D341Med (cell line): ENCODE data around the gene GPRIN1.
A peak's percentile ranks its signal among the peaks of the same experiment; 100 is the strongest.

Experiments used
- DNase-seq: peaks from one replicate; pipeline ENCODE4 v3.0.0; 2012; ENCODE audit warnings: low spot score

Gene GPRIN1

GRCh38 chr5:176643491-176644219 is 33.7 kb upstream of the GPRIN1 start:
- no peak for DNase-seq

GRCh38 chr5:176642675-176643490 is 32.9 kb upstream of the GPRIN1 start:
- DNase-seq = no peak

GRCh38 chr5:176640616-176641015 is 30.7 kb upstream of the GPRIN1 start:
- DNase-seq = no peak

DNA sequence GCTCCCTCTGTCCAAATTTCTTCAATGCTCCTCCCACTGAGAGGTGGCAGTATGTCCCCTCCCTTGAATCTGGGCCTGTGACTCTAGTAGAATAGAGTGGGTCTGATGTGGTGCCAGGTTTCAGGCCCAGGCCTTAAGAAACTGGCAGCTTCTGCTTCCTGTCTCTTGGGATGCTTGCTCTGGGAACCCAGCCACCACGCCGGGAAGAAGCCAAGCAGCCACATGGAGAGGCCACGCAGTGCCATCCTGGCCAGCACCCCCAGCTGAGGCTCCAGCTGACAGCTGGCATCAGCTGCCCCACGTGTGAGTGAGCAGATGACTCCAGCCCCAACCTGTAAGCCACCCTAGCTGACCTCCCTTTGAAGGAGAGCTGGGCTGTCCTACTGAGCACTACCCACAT is 30.0 kb upstream of the GPRIN1 start:
- peak; percentile 60 for DNase-seq

GRCh38 chr5:176639208-176639607 is 29.3 kb upstream of the GPRIN1 start:
- no peak for DNase-seq

DNA sequence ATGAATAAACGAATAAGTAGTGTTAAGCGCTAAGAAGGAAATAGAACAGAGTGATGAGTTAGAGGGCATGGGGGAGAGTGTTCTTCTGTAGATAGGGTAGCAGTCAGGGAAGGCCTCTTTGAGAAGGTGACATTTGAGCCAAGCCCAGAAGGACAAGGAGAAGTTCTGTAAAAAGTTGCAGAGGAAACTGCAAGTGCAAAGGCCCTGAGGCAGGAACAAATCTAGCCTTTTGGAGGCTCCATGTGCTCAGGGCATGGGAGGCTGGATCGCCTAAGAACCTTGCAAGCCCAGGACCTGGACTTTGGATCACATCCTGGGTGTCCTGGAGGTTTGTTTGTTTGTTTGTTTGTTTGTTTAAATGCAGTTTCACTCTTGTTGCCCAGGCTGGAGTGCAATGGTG is 28.5 kb upstream of the GPRIN1 start:
- no peak for DNase-seq

- no peak for DNase-seq
Measured at GRCh38 chr5:176637556-176637955, 27.6 kb upstream of the GPRIN1 start.

DNA sequence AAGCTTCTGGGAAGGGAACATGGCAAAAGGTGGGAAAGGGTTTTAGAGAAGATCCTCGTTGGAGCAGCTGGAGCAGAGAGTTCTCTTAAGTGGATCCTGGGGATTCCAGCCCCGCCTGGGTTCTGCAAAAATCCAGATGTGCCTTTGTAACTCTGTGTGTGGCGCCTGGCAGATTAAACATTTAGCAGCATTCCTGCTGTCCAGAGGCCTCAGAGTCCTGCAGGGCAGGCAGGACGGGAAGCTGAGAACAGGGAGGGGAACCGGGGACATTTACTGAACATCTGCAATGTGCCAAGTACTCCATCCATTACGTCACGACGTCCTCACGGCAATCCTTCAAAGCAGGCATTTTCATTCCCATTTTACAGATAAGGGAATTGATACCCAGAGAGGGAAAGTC is 26.5 kb upstream of the GPRIN1 start:
- DNase-seq = no peak

- no peak for DNase-seq
Measured at GRCh38 chr5:176633598-176633997, 23.6 kb upstream of the GPRIN1 start.

DNA sequence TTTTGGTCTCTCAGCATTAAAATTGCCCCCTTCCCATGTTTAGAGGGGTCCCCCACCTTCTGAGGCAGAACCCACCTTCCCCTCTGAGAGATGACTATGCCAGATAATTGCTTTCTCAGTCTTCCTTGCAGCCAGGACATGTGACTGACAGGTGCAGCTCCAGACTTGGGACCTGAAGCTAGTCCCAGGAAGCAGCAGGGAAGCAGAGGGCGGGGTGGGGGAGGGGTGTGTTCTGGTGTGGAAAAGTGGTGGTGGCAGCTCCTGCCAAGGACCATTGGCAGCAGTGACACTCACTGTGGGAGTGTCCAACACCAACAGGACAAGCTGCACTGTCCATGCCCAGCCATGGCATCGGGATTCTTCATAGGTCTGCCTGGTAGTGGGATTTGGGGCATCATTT is 22.8 kb upstream of the GPRIN1 start:
- DNase-seq = no peak

- no peak for DNase-seq
Measured at GRCh38 chr5:176631383-176632200, 21.6 kb upstream of the GPRIN1 start.

- no peak for DNase-seq
Measured at GRCh38 chr5:176630681-176631222, 20.8 kb upstream of the GPRIN1 start.

DNA sequence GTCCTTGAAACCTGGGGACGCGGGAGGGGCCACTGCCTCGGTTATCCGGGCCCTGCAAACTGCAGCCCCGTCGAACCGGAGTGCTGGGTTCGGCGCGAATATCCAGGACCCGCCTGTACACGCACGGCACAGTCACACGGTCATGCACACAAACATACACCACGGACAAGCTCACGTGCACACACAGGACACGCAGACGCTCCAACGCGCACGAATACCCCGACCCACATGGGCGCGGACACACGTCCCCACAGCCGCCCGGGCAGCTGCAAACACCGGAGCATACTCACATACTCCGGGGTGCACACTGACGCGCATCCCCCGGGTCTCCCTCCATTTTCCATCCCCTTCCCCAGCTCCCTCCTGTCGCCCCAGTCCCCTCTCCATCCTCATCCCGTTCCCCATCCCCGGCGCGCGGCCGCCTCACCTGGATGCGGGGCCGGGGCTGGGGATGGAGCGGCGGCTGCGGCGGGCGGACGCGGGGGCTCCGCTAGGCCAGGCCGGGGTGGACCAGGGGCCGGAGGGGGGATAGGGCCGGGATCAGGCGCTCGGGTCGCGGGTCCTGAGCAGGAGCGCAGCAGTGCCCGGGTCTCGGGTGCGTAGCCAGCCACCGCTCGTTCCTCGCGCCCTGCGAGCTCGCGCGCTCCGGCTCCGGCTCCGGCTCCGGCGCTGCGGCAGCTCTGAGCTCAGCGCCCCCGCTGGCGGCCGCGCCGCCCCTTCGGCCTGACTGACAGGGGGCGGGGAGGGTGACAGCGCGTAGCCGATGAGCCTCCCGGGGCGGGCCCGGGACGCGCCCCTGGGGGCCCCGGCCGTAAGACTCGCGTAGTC is 20.1 kb upstream of the GPRIN1 start, which contains the start of the genes EIF4E1B and SNCB:
Gene EIF4E1B, plus strand, starts transcription at position 823 of the 828 bp plus-strand sequence. CDS start 12,113 bp downstream, outside the sequence.
Gene SNCB, minus strand, starts transcription at position 682 of the 828 bp plus-strand sequence. CDS start 880 bp downstream, outside the sequence.
- DNase-seq = peak; percentile 88

DNA sequence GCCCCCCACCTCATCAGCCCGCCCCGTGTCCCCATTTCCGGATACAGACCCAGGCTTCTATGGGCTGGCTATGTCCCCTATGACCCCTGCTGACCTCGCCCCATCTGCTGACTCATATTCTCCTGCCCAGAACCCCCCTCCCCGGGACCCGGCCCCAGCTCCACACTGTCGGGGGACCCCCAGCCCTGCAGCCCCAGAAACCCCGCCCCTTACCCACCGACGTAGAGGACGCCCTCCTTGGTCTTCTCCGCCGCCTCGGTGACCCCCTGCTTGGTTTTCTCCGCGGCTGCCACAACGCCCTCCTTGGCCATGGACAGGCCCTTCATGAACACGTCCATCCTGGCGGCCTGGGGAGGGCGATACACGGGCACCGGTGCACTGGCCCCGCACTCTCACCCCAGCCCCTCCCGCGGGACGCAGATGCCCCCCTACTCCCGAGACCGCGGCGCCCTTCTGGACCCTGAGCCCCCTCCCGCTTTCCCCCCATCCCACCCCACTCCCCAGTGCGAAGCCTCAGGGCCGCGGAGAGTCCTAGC is 19.4 kb upstream of the GPRIN1 start:
- no peak for DNase-seq

- no peak for DNase-seq
Measured at GRCh38 chr5:176628406-176629228, 18.7 kb upstream of the GPRIN1 start.

- no peak for DNase-seq
Measured at GRCh38 chr5:176627582-176627981, 17.6 kb upstream of the GPRIN1 start.

DNA sequence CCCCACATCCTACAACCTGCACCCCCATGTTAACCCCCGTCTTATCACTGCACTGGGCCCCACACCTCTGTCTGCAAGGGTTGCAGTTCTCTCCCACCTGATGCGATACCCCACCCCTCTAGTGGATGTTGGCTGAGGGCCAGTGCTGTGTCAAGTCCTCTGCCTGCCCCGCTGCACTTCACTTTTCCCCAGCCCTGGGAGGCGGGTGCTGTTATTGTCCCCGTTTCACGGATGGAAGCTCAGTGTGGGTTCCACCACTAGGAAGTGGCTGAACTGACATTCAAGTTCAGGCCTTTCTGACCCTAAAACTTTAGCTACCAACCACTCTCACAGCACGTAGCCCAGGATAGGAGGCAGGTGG is 16.9 kb upstream of the GPRIN1 start:
- no peak for DNase-seq

- DNase-seq = no peak
Measured at GRCh38 chr5:176625966-176626875, 16.3 kb upstream of the GPRIN1 start.

DNA sequence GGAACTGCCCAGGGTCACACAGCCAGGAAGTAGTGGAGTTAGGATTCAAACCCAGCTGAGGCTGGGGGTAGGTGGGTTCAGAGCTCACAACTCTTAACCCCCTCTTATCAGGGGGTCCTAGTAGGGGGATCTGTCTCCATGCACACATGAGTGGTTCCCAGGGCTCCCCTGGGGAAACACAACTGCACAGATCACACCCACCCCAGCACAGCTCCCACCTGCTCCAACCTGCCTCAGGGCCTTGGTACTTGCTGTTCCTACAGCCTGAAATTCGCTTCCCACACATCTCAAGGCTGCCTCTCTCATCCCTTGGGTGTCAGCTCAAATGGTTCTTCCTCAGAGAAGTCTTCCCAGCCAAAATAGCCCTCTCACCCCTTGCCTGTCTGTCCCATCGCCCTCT is 15.6 kb upstream of the GPRIN1 start:
- DNase-seq = no peak
